Vagina (tissue), 2 donors: Measurements from ENCODE around the gene PLCB1.

Experiments
- POLR2A ChIP-seq, 2 donors: fragments of 450-650 bp; IDR thresholded peaks; one replicate each; pipeline ENCODE4 v1.6.1; 2017; ENCODE audit warnings: antibody characterized with exemption in 2 of 2, mild to moderate bottlenecking in 2 of 2, moderate library complexity in 2 of 2
- POLR2AphosphoS5 ChIP-seq, 2 donors: sonication (generic); formaldehyde crosslinking; IDR thresholded peaks; one replicate each; pipeline ENCODE4 v1.9.0; 2017; ENCODE audit warnings: antibody characterized with exemption in 2 of 2, mild to moderate bottlenecking in 2 of 2, low read depth in 1 of 2; ENCODE audit not compliant: insufficient read depth in 1 of 2
- TF ChIP-seq, protein P1 (sequence below), 3 experiments: fragments of 450-650 bp in 2 of 3; fragments of 200-600 bp in 1 of 3; sonication (generic) in 1 of 3; IDR thresholded peaks; one replicate each; pipeline ENCODE4 v1.5.1; 2017 to 2019; ENCODE audit warnings: antibody characterized with exemption in 3 of 3, mild to moderate bottlenecking in 2 of 3, moderate library complexity in 2 of 3

DNA sequence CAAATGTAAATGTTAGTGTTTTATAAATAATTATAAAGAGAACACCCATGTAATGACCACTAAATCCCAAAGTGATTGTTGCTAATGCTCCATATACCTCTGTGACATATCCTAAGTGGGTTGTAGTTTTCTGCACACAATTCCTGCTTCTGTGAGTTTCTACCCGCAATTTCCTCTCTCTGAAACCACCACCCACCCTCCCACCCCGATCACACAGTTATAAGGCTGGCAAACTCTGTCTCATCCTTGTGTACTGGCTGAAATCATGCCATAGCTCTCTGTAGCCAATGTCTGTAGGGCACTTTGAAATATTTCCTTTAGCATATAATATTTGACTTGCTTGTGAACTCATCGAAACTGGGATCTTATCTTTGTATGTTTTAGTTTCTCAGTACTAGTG lies 236.6 kb downstream of the PLCB1 start:
- TF ChIP-seq, protein P1, sequence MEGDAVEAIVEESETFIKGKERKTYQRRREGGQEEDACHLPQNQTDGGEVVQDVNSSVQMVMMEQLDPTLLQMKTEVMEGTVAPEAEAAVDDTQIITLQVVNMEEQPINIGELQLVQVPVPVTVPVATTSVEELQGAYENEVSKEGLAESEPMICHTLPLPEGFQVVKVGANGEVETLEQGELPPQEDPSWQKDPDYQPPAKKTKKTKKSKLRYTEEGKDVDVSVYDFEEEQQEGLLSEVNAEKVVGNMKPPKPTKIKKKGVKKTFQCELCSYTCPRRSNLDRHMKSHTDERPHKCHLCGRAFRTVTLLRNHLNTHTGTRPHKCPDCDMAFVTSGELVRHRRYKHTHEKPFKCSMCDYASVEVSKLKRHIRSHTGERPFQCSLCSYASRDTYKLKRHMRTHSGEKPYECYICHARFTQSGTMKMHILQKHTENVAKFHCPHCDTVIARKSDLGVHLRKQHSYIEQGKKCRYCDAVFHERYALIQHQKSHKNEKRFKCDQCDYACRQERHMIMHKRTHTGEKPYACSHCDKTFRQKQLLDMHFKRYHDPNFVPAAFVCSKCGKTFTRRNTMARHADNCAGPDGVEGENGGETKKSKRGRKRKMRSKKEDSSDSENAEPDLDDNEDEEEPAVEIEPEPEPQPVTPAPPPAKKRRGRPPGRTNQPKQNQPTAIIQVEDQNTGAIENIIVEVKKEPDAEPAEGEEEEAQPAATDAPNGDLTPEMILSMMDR (IDR thresholded peaks at IDR 0.05): no peak
- TF ChIP-seq POLR2AphosphoS5 (IDR thresholded peaks at IDR 0.05; ENCODE audit: insufficient read depth in 1 of 2, low read depth in 1 of 2) (no peak), POLR2A (IDR thresholded peaks at IDR 0.05) (no peak)
